ENCODE results near the gene CRX. TPM values are rescaled to one million over a fixed set of nuclear protein-coding genes. Genes with fewer than 3 reads are reported as not detected.

The CRX gene
- total and polyA plus RNA-seq, 2 of the 13 experiments (the other 11 are each of a cell fraction or from before 2014, with no cell fraction given) = not detected

DNA sequence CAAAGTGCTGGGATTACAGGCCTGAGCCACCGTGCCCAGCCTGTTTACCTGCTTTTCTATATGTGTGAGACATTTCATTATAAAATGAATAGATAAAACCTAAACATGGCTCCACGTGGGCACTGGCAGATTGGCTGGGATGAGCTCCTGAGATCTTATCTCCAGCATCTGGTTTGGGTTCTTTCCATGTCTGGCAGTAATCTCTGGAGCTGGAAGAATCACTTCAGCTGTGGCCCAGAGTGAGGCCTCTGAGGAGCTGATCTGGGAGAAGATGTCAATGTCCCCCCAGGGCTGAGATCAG is 69.8 kb downstream of the CRX start (continued):
- 0 out of 2 replicates have a peak, but pooled peaks have one; percentile 25 for TF ChIP-seq THAP7 (CRISPR knock-in tag; IDR thresholded peaks at IDR 0.05)
- TF ChIP-seq RARA (CRISPR knock-in tag; IDR thresholded peaks at IDR 0.05) = no peak
- TF ChIP-seq PBX2 (CRISPR knock-in tag; IDR thresholded peaks at IDR 0.05) = no peak

DNA sequence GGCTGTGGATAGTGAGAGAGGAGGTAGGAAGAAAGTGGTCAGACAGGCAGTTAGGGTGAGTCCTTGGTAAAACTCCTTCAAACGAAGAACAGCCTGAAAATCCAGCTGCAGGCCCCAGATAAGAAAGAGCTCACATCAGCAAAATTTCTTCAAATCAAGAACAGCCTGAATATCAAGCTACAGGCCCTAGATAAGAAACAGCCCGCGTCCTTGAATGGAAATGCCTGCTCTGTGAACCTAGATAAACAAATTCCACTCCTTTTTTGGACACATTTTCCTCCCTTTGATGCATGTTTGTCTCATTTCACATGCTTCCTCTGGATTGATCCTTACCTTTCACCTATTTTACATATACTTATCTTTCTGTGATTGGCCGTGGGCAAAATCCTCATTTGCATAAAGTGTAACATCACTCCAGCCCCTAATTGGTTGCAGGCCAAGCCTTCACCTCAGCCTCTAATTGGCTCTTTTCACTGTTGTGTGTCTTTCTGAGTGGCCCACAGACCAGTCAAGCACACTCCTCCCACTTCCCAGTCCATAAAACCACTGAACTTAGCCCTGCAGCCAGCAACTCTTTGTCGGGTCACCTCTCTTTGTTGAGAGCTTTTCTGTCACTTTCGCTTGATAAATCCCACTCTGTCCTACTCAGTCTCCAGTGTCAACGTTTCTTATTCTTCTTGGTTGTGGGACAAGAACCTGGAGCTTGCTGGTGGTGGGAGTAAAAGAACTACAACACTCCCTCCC is 70.4 kb downstream of the CRX start:
- in situ Hi-C loops (cut with HindIII; ENCODE audit: extremely low pct_ligation_motif_present, low pct_unique_long_range_greater_than_20kb) = no loop called here
- peak; percentile 99 for DNase-seq (ENCODE audit: low spot score)
- 7% methylated on average over 7 of the region's 7 CpGs for WGBS (ENCODE audit: low lambda C conversion rate)
- intact Hi-C loops (cut with micrococcal nuclease; ENCODE audit: unreplicated experiment) = no loop called here
- H3K27me3 ChIP-seq (ENCODE audit: control insufficient read depth in 1 of 2, insufficient read depth in 2 of 2, low read length in 2 of 2) = no peaks in the 10 kb centered on the region
- peak; percentile 96 for FAIRE-seq
- BruUV-seq (replicated peaks) = no TSS peak
- no peaks in the 10 kb centered on the region for H3K79me2 ChIP-seq (ENCODE audit: insufficient read depth, low read length)
- H3K36me3 ChIP-seq (replicated peaks in 1 of 2; ENCODE audit: control insufficient read depth in 1 of 2, insufficient read depth in 2 of 2, low read length in 2 of 2) = no peaks in the 10 kb centered on the region
- POLR2A ChIA-PET = interaction anchor here (0.7 to 1.5 kb wide), 5 partner anchors 9 to 635 kb away, joined by 3 to 6 read pairs (median 3); partner anchors contain the start of genes CCDC9 and NAPA
- H4K20me1 ChIP-seq (ENCODE audit: insufficient read depth, low read length) = no peaks in the 10 kb centered on the region
- peak overlapping the region; percentile 86 for H3K4me2 ChIP-seq (ENCODE audit: low read depth, low read length)
- peak; percentile 97 for ATAC-seq
- CTCF ChIA-PET (ENCODE audit: low intra/inter-chr PET ratio, low total read pairs) = no interaction called here
- H3K4me1 ChIP-seq (ENCODE audit: insufficient read depth, low read length) = peaks cover 78% of the 10 kb centered on the region
- peak overlapping the region in 2 of 3 experiments; percentile 18 to 47; a peak in 4 of 6 replicates for H3K4me3 ChIP-seq (replicated peaks in 1 of 3; ENCODE audit: insufficient read depth in 1 of 3, low read depth in 2 of 3, low read length in 3 of 3)
- H2AFZ ChIP-seq (ENCODE audit: low read length) = no peak overlapping the region
- H3K27ac ChIP-seq (ENCODE audit: extremely low read length, insufficient read depth, low read length) = peak overlapping the region; percentile 99
- no peaks in the 10 kb centered on the region for H3K9me3 ChIP-seq (ENCODE audit: low read length)
- H3K9ac ChIP-seq (ENCODE audit: insufficient read depth, low read depth, low read length) = peak overlapping the region; percentile 89
- TF ChIP-seq GPN1 (CRISPR knock-in tag; IDR thresholded peaks at IDR 0.05; ENCODE audit: borderline replicate concordance) = no peak
- TF ChIP-seq NFRKB (IDR thresholded peaks at IDR 0.05) = no peak
- TF ChIP-seq SP140L (CRISPR knock-in tag; IDR thresholded peaks at IDR 0.05; ENCODE audit: borderline replicate concordance) = no peak
- 0 out of 2 replicates have a peak, but pooled peaks have one; percentile 40 for TF ChIP-seq POGK (CRISPR knock-in tag; conservative IDR thresholded peaks at IDR 0.05)
- 0 out of 2 replicates have a peak, but pooled peaks have one; percentile 27 for TF ChIP-seq ZNF230 (CRISPR knock-in tag; IDR thresholded peaks at IDR 0.05)
- no peak for TF ChIP-seq ZNF891 (CRISPR knock-in tag; IDR thresholded peaks at IDR 0.05)
- no peak for TF ChIP-seq RFX1 (IDR thresholded peaks at IDR 0.05)
- no peak for TF ChIP-seq ZNF703 (CRISPR knock-in tag; IDR thresholded peaks at IDR 0.05; ENCODE audit: borderline replicate concordance)
- TF ChIP-seq CREB1 (IDR thresholded peaks at IDR 0.05) = peak; percentile 73
- TF ChIP-seq CREB1 (CRISPR knock-in tag; IDR thresholded peaks at IDR 0.05) = peak; percentile 66
- no peak for TF ChIP-seq HNF4G (IDR thresholded peaks at IDR 0.05; ENCODE audit: borderline replicate concordance, low read depth, low read length)
- TF ChIP-seq HNF4G (CRISPR knock-in tag; IDR thresholded peaks at IDR 0.05; ENCODE audit: borderline replicate concordance, low read depth) = no peak
- TF ChIP-seq ZZZ3 (CRISPR knock-in tag; IDR thresholded peaks at IDR 0.05; ENCODE audit: borderline replicate concordance) = no peak
- peak; percentile 88 for TF ChIP-seq MED1 (CRISPR knock-in tag; IDR thresholded peaks at IDR 0.05)
- no peak for TF ChIP-seq FOXA1 (IDR thresholded peaks at IDR 0.05)
- TF ChIP-seq FOXA1 (CRISPR knock-in tag; IDR thresholded peaks at IDR 0.05) = peak; percentile 70
- peak; percentile 70; the same call in 1 of the 2 replicates for TF ChIP-seq ERF (CRISPR knock-in tag; IDR thresholded peaks at IDR 0.05)
- peak; percentile 73 for TF ChIP-seq SOX5 (CRISPR knock-in tag; IDR thresholded peaks at IDR 0.05; ENCODE audit: borderline replicate concordance)
- peak; percentile 37; the same call in 1 of the 2 replicates for TF ChIP-seq MAX (IDR thresholded peaks at IDR 0.05)

Data from HepG2 (cell line).